ENCODE data around the gene VAV3. TPM values are rescaled to one million over a fixed set of nuclear protein-coding genes. Genes with fewer than 3 reads are reported as not detected.

Gene VAV3
- total RNA-seq, 1 experiment from 2014 or later: 0.57 TPM

GRCh38 chr1:107920999-107921398 lies 44.0 kb downstream of the VAV3 start:
- no TSS peak for BruUV-seq (replicated peaks)
- no peaks in the 10 kb centered on the region for H3K4me1 Mint-ChIP-seq (ENCODE audit: low read depth, unreplicated experiment)
- CTCF ChIA-PET: no interaction called here
- Histone ChIP-seq H3K9me3 (no peaks in the 10 kb centered on the region), H3K4me3 (ENCODE audit: low read depth, low read length) (no peak overlapping the region), H3K4me1 (no peaks in the 10 kb centered on the region), H3K27me3 (replicated peaks; ENCODE audit: control insufficient read depth, insufficient read depth, low read length) (no peaks in the 10 kb centered on the region), H3K36me3 (ENCODE audit: control insufficient read depth, insufficient read depth, low read length) (no peaks in the 10 kb centered on the region)
- no peaks in the 10 kb centered on the region for H3K9me3 Mint-ChIP-seq (ENCODE audit: unreplicated experiment)
- H3K27me3 Mint-ChIP-seq (ENCODE audit: insufficient read depth, unreplicated experiment): no peaks in the 10 kb centered on the region
- H3K27ac Mint-ChIP-seq (ENCODE audit: unreplicated experiment): no peak overlapping the region
- intact Hi-C loops (cut with micrococcal nuclease; ENCODE audit: unreplicated experiment): no loop called here
- H3K4me3 Mint-ChIP-seq (ENCODE audit: unreplicated experiment): no peak overlapping the region
- POLR2A ChIA-PET: no interaction called here
- no peak for DNase-seq
- TF ChIP-seq CTCF (IDR thresholded peaks at IDR 0.05; ENCODE audit: insufficient read depth in 1 of 2, low read depth in 1 of 2, low read length in 1 of 2, severe bottlenecking in 1 of 2, unreplicated experiment in 1 of 2): no peak
- H3K36me3 Mint-ChIP-seq (ENCODE audit: insufficient read depth, unreplicated experiment): no peaks in the 10 kb centered on the region

- ChIA-PET CTCF (no interaction called here), POLR2A (no interaction called here)
- H3K36me3 ChIP-seq (ENCODE audit: control insufficient read depth, insufficient read depth, low read length): no peaks in the 10 kb centered on the region
- Mint-ChIP-seq H3K36me3 (ENCODE audit: insufficient read depth, unreplicated experiment) (no peaks in the 10 kb centered on the region), H3K9me3 (ENCODE audit: unreplicated experiment) (no peaks in the 10 kb centered on the region), H3K27ac (ENCODE audit: unreplicated experiment) (no peak overlapping the region), H3K4me1 (ENCODE audit: low read depth, unreplicated experiment) (no peaks in the 10 kb centered on the region), H3K27me3 (ENCODE audit: insufficient read depth, unreplicated experiment) (no peaks in the 10 kb centered on the region), H3K4me3 (ENCODE audit: unreplicated experiment) (no peak overlapping the region)
- intact Hi-C loops (cut with micrococcal nuclease; ENCODE audit: unreplicated experiment): no loop called here
- H3K27me3 ChIP-seq (replicated peaks; ENCODE audit: control insufficient read depth, insufficient read depth, low read length): no peaks in the 10 kb centered on the region
- no TSS peak for BruUV-seq (replicated peaks)
- H3K4me3 ChIP-seq (ENCODE audit: low read depth, low read length): no peak overlapping the region
- TF ChIP-seq CTCF (IDR thresholded peaks at IDR 0.05; ENCODE audit: insufficient read depth in 1 of 2, low read depth in 1 of 2, low read length in 1 of 2, severe bottlenecking in 1 of 2, unreplicated experiment in 1 of 2): no peak
- no peaks in the 10 kb centered on the region for H3K4me1 ChIP-seq
- DNase-seq: no peak
- H3K9me3 ChIP-seq: no peaks in the 10 kb centered on the region
These were observed 44.4 kb downstream of the VAV3 start for GRCh38 chr1:107920561-107920960.

GRCh38 chr1:107919953-107920352 lies 45.0 kb downstream of the VAV3 start:
- no peak for TF ChIP-seq CTCF (IDR thresholded peaks at IDR 0.05; ENCODE audit: insufficient read depth in 1 of 2, low read depth in 1 of 2, low read length in 1 of 2, severe bottlenecking in 1 of 2, unreplicated experiment in 1 of 2)
- no peaks in the 10 kb centered on the region for H3K4me1 Mint-ChIP-seq (ENCODE audit: low read depth, unreplicated experiment)

More at GRCh38 chr1:107919953-107920352, 45.0 kb downstream of the VAV3 start:
- Histone ChIP-seq H3K36me3 (ENCODE audit: control insufficient read depth, insufficient read depth, low read length) (no peaks in the 10 kb centered on the region), H3K9me3 (no peaks in the 10 kb centered on the region), H3K4me1 (no peaks in the 10 kb centered on the region), H3K4me3 (ENCODE audit: low read depth, low read length) (no peak overlapping the region), H3K27me3 (replicated peaks; ENCODE audit: control insufficient read depth, insufficient read depth, low read length) (no peaks in the 10 kb centered on the region)
- Mint-ChIP-seq H3K9me3 (ENCODE audit: unreplicated experiment) (no peaks in the 10 kb centered on the region), H3K27ac (ENCODE audit: unreplicated experiment) (no peak overlapping the region), H3K36me3 (ENCODE audit: insufficient read depth, unreplicated experiment) (no peaks in the 10 kb centered on the region), H3K4me3 (ENCODE audit: unreplicated experiment) (no peak overlapping the region), H3K27me3 (ENCODE audit: insufficient read depth, unreplicated experiment) (no peaks in the 10 kb centered on the region)
- no TSS peak for BruUV-seq (replicated peaks)
- CTCF ChIA-PET: no interaction called here
- intact Hi-C loops (cut with micrococcal nuclease; ENCODE audit: unreplicated experiment): no loop called here
- POLR2A ChIA-PET: no interaction called here
- no peak for DNase-seq

Data from Caco-2 (cell line).